Dendritic cell treated with granulocyte-macrophage colony-stimulating factor and Interleukin-4, amounts not matched to agents 40 ng/mL and 50 ng/mL, for 4 days (primary cell): ENCODE data around the gene HBS1L.
A peak's percentile ranks its signal among the peaks of the same experiment; 100 is the strongest.

ENCODE experiments used
- H3K27ac Mint-ChIP-seq: one replicate; pipeline ENCODE4 v1.8.0; 2022; ENCODE audit warnings: mild to moderate bottlenecking, mixed read lengths
- H3K27me3 Mint-ChIP-seq: one replicate; pipeline ENCODE4 v1.8.0; 2022; ENCODE audit warnings: mild to moderate bottlenecking, mixed read lengths
- H3K36me3 Mint-ChIP-seq: one replicate; pipeline ENCODE4 v1.8.0; 2022; ENCODE audit warnings: low read depth, mixed read lengths
- H3K4me1 Mint-ChIP-seq: one replicate; pipeline ENCODE4 v1.8.0; 2022; ENCODE audit warnings: low read depth, mixed read lengths
- H3K4me3 Mint-ChIP-seq: one replicate; pipeline ENCODE4 v1.8.0; 2022; ENCODE audit warnings: mild to moderate bottlenecking, moderate library complexity, mixed read lengths
- H3K9me3 Mint-ChIP-seq: one replicate; pipeline ENCODE4 v1.8.0; 2022; ENCODE audit warnings: mixed read lengths
- intact Hi-C: fragments of 100-400 bp; cut with micrococcal nuclease; formaldehyde crosslinking; loops from one replicate; pipeline ENCODE4 v1.15.0; 2022

HBS1L gene

DNA sequence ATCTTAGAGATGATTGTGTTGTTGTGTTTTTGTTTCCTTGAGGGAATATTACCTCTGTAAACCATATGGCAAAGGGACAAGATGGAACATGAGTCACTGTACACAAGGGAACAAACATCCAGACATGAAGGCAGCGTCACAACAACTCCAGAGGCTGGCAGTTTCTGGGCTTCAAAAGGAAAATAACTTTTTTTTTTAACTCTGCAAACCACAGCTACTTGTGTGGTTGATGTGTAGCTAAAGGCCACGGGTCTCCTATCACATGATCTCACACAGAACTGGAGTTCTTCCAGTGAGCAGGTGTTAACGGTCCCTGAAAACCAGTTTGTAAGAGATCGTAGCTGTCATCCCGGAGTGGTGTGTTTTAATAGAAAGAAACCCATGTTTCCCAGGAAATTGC, 33.2 kb upstream of the HBS1L start:
- peaks cover 22% of the 10 kb centered on the region for H3K4me1 Mint-ChIP-seq
- H3K27ac Mint-ChIP-seq, result no peak overlapping the region
- no peaks in the 10 kb centered on the region for H3K9me3 Mint-ChIP-seq
- peak overlapping the region; percentile 46 for H3K4me3 Mint-ChIP-seq
- intact Hi-C loops, result no loop called here
- H3K36me3 Mint-ChIP-seq, result no peaks in the 10 kb centered on the region
- H3K27me3 Mint-ChIP-seq, result no peaks in the 10 kb centered on the region

- Mint-ChIP-seq H3K4me1 (peaks cover 22% of the 10 kb centered on the region), H3K27ac (no peak overlapping the region), H3K27me3 (no peaks in the 10 kb centered on the region), H3K36me3 (no peaks in the 10 kb centered on the region), H3K9me3 (no peaks in the 10 kb centered on the region), H3K4me3 (peak overlapping the region; percentile 46)
- intact Hi-C loops, result no loop called here
Observed at GRCh38 chr6:135087403-135087802, 32.8 kb upstream of the HBS1L start.

DNA sequence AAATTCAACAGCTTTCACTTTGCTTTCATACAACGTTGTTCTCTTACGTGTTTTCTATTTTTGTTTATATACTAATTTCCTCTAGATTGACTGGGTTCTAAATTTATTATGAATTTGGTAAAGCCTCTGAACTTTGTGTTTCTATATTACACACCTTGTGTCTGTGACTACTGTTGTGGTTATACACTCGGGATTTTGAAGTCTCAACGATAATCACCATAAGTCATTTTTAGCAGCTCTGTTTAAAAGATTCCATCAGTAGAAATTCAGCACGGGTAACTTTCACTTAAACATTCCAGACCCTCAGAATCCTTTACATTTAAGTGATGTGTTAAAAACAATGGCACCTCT, 31.8 kb upstream of the HBS1L start:
- Mint-ChIP-seq H3K4me3 (no peak overlapping the region), H3K27me3 (no peaks in the 10 kb centered on the region), H3K27ac (no peak overlapping the region), H3K9me3 (peaks cover 10% of the 10 kb centered on the region), H3K36me3 (no peaks in the 10 kb centered on the region), H3K4me1 (peaks cover 22% of the 10 kb centered on the region)
- intact Hi-C loops, result no loop called here

DNA sequence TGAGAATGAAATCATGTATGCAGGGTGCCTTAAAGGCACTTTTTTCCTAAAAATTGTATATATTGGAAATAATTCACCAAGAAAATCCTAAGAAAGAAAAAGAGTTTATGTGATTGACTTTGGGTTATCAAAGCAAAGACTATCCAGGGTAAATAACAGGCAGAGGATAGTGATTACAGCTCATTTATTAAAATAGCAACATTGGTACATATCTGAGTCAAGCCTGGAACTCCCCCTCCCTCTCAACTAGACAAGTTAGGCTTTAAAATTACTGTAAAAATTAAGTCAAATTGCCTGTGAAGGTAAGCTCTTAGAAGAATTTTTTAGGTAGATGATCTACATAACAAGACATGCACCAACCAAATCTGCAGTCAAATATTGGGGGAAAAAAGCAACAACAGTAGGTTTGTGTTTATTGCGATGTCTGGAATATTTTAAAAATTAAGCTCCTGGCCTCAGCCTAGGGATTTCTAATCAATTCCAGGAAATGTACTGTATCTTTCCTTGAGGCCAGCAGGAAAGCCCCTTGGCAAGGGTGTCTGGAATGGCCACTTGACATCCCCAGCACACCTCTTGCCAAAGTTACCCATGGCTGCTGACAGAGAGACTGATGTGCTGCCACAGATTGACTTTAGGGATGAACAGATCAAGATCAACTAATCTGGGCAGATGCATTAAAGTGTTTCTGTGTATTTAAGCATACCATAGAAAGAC, 31.2 kb upstream of the HBS1L start:
- Mint-ChIP-seq H3K4me1 (peaks cover 22% of the 10 kb centered on the region), H3K27me3 (no peaks in the 10 kb centered on the region), H3K27ac (no peak overlapping the region), H3K4me3 (no peak overlapping the region), H3K9me3 (peaks cover 14% of the 10 kb centered on the region), H3K36me3 (no peaks in the 10 kb centered on the region)
- intact Hi-C loops, result no loop called here

DNA sequence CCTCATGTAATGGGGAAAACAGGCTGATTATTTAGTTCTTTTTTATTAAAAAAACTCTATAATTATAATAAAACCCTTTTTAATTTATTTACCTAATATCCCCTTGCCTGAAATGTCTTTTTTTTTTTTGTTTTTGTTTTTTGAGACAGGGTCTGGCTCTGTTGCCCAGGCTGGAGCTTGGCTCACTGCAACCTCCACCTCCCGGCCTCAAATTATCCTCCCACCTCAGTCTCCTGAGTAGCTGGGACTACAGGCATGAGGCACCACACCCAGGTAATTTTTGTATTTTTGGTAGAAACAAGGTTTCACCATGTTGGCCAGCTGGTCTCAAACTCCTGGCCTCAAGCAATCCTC, 30.3 kb upstream of the HBS1L start:
- H3K4me3 Mint-ChIP-seq, result no peak overlapping the region
- intact Hi-C loops, result no loop called here
- peaks cover 22% of the 10 kb centered on the region for H3K4me1 Mint-ChIP-seq

GRCh38 chr6:135084001-135084915, 29.6 kb upstream of the HBS1L start:
- intact Hi-C loops, result no loop called here
- no peaks in the 10 kb centered on the region for H3K36me3 Mint-ChIP-seq
- no peak overlapping the region for H3K4me3 Mint-ChIP-seq
- peaks cover 22% of the 10 kb centered on the region for H3K4me1 Mint-ChIP-seq
- no peak overlapping the region for H3K27ac Mint-ChIP-seq
- no peaks in the 10 kb centered on the region for H3K27me3 Mint-ChIP-seq
- peaks cover 14% of the 10 kb centered on the region for H3K9me3 Mint-ChIP-seq

More for the DNA sequence above, 30.3 kb upstream of the HBS1L start:
- no peaks in the 10 kb centered on the region for H3K36me3 Mint-ChIP-seq
- no peak overlapping the region for H3K27ac Mint-ChIP-seq
- H3K27me3 Mint-ChIP-seq, result no peaks in the 10 kb centered on the region
- H3K9me3 Mint-ChIP-seq, result peaks cover 14% of the 10 kb centered on the region

GRCh38 chr6:135081966-135082365, 27.3 kb upstream of the HBS1L start:
- Mint-ChIP-seq H3K4me3 (no peak overlapping the region), H3K4me1 (no peaks in the 10 kb centered on the region), H3K9me3 (peaks cover 14% of the 10 kb centered on the region), H3K27ac (no peak overlapping the region), H3K36me3 (no peaks in the 10 kb centered on the region), H3K27me3 (no peaks in the 10 kb centered on the region)
- intact Hi-C loops, result no loop called here

GRCh38 chr6:135075018-135075417, 20.4 kb upstream of the HBS1L start:
- Mint-ChIP-seq H3K36me3 (no peaks in the 10 kb centered on the region), H3K4me3 (no peak overlapping the region), H3K27ac (no peak overlapping the region), H3K9me3 (no peaks in the 10 kb centered on the region), H3K4me1 (peaks cover 6% of the 10 kb centered on the region), H3K27me3 (no peaks in the 10 kb centered on the region)
- intact Hi-C loops, result no loop called here

DNA sequence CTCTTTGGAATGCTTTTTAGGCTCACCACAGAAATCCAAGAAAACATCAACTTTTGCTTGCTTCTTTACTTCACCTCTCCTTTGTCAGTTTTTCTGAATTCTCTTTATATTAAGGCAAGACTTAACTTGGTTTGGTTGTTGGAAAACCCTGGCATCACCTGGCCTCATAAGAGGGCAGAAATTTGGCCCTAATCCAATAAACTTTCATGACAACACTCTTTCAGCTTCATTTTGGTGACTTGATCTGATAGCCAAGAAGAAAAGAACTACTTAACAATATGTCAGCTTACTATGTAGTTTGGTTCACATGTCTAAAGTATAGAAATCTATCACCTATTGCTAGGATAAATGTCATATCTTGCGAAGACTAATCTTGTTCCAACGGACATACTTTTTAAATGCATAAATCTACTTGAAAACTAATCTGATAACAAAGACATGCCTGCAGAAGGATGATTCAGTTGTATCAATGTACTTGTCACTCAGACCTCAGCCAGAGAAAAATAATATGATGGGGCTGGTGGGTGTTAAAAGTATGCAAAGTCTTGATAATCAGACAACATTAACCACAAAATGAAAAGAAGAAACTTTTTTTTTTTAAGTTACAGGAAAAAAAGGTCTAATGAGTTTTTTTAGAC, 19.3 kb upstream of the HBS1L start:
- intact Hi-C loops, result no loop called here
- no peak overlapping the region for H3K4me3 Mint-ChIP-seq
- no peaks in the 10 kb centered on the region for H3K36me3 Mint-ChIP-seq
- no peak overlapping the region for H3K27ac Mint-ChIP-seq
- H3K27me3 Mint-ChIP-seq, result no peaks in the 10 kb centered on the region
- peaks cover 6% of the 10 kb centered on the region for H3K4me1 Mint-ChIP-seq
- H3K9me3 Mint-ChIP-seq, result no peaks in the 10 kb centered on the region

DNA sequence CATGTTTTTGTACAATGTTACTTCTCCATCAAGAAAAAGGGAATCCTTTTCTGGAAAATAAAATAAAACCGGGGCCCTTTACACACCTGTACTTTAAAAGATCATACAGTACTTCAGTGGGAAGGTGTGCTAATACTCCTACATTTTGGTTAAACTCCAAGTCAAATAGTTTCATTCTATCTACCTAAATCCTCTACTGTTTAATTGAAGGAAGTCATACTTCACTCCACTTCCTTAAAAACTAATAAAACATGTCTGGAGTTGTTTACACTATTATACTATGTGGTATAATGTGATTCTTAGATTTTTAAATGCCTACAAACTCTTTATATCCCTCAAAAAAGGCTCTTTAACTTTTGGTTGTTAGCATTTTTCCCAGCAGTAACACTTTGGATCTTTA, 18.6 kb upstream of the HBS1L start:
- Mint-ChIP-seq H3K9me3 (no peaks in the 10 kb centered on the region), H3K27me3 (no peaks in the 10 kb centered on the region)

GRCh38 chr6:135072753-135073152, 18.1 kb upstream of the HBS1L start:
- H3K36me3 Mint-ChIP-seq, result no peaks in the 10 kb centered on the region
- peaks cover 6% of the 10 kb centered on the region for H3K4me1 Mint-ChIP-seq
- no peak overlapping the region for H3K4me3 Mint-ChIP-seq
- H3K27ac Mint-ChIP-seq, result no peak overlapping the region
- intact Hi-C loops, result no loop called here
- H3K9me3 Mint-ChIP-seq, result no peaks in the 10 kb centered on the region
- no peaks in the 10 kb centered on the region for H3K27me3 Mint-ChIP-seq

More for the DNA sequence above, 18.6 kb upstream of the HBS1L start:
- no peak overlapping the region for H3K27ac Mint-ChIP-seq
- no peak overlapping the region for H3K4me3 Mint-ChIP-seq
- no peaks in the 10 kb centered on the region for H3K36me3 Mint-ChIP-seq
- intact Hi-C loops, result no loop called here
- H3K4me1 Mint-ChIP-seq, result peaks cover 6% of the 10 kb centered on the region

DNA sequence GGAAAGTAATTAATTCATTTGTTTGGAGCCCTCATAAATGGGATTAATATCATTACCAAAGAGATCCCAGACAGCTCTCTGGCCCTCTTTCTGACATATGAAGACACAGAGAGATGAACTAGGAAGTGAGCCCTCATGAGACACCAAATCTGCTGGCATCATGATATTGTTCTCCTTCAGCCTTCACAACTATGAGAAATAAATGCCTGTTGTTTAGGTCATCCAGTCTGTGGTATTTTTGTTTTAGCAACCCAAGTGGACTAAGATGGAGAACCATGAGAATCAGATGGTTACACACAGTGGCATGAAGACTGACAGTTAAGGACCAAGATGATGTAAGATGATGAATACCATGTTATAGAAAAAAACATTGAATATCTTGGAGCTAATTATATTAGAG, 16.9 kb upstream of the HBS1L start:
- no peak overlapping the region for H3K4me3 Mint-ChIP-seq
- H3K27me3 Mint-ChIP-seq, result no peaks in the 10 kb centered on the region
- H3K4me1 Mint-ChIP-seq, result peaks cover 15% of the 10 kb centered on the region
- peaks cover 8% of the 10 kb centered on the region for H3K9me3 Mint-ChIP-seq
- intact Hi-C loops, result no loop called here
- H3K27ac Mint-ChIP-seq, result no peak overlapping the region
- no peaks in the 10 kb centered on the region for H3K36me3 Mint-ChIP-seq

GRCh38 chr6:135067911-135068310, 13.3 kb upstream of the HBS1L start:
- intact Hi-C loops, result no loop called here
- peaks cover 8% of the 10 kb centered on the region for H3K9me3 Mint-ChIP-seq
- H3K4me3 Mint-ChIP-seq, result no peak overlapping the region
- peaks cover 12% of the 10 kb centered on the region for H3K4me1 Mint-ChIP-seq
- H3K36me3 Mint-ChIP-seq, result no peaks in the 10 kb centered on the region
- H3K27ac Mint-ChIP-seq, result no peak overlapping the region
- H3K27me3 Mint-ChIP-seq, result no peaks in the 10 kb centered on the region

DNA sequence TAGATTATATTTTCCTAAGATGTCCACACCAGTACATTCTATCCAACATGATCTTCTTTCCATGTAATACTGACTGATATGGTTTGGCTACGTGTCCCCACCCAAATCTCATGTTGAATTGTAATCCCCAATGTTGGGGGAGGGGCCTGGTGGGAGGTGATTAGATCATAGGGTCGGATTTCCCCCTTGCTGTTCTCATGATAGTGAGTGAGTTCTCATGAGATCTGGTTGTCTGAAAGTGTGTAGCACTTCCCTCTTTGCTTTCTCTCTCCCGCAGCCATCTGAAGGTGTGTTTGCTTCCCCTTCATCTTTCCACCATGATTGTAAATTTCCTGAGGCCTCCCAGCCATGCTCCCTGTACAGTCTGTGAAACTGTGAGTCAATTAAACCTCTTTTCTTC, 12.2 kb upstream of the HBS1L start:
- intact Hi-C loops, result no loop called here
- Mint-ChIP-seq H3K4me3 (no peak overlapping the region), H3K27ac (no peak overlapping the region), H3K9me3 (peaks cover 8% of the 10 kb centered on the region), H3K27me3 (no peaks in the 10 kb centered on the region), H3K4me1 (peaks cover 9% of the 10 kb centered on the region), H3K36me3 (no peaks in the 10 kb centered on the region)
